ENCODE results near the gene RNF4. TPM values are rescaled to one million over a fixed set of nuclear protein-coding genes. Genes with fewer than 3 reads are reported as not detected.
"Not testable (repeated sequence)": the region's sequence is repeated elsewhere in the genome, so short reads cannot be mapped to it uniquely, and the experiment has no call there.

RNF4 gene
- total and polyA plus RNA-seq, 7 donors: 18.1 to 50.2 (median 30.7) TPM

GRCh38 chr4:2465032-2465431 lies 3.9 kb upstream of the RNF4 start:
- intact Hi-C loops (cut with DNase I): loop anchor here (5.0 to 10.0 kb wide), 2 partner anchors 70 to 72 kb away; partner anchors contain the start of gene FAM193A (in 2 of the 2)
- TF ChIP-seq, protein P1, sequence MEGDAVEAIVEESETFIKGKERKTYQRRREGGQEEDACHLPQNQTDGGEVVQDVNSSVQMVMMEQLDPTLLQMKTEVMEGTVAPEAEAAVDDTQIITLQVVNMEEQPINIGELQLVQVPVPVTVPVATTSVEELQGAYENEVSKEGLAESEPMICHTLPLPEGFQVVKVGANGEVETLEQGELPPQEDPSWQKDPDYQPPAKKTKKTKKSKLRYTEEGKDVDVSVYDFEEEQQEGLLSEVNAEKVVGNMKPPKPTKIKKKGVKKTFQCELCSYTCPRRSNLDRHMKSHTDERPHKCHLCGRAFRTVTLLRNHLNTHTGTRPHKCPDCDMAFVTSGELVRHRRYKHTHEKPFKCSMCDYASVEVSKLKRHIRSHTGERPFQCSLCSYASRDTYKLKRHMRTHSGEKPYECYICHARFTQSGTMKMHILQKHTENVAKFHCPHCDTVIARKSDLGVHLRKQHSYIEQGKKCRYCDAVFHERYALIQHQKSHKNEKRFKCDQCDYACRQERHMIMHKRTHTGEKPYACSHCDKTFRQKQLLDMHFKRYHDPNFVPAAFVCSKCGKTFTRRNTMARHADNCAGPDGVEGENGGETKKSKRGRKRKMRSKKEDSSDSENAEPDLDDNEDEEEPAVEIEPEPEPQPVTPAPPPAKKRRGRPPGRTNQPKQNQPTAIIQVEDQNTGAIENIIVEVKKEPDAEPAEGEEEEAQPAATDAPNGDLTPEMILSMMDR (IDR thresholded peaks at IDR 0.05): no peak
- no peak for DNase-seq
- no peak overlapping the region for H3K4me3 ChIP-seq
- H3K27ac ChIP-seq: no peak overlapping the region
- no peaks in the 10 kb centered on the region for H3K9me3 ChIP-seq
- no peaks in the 10 kb centered on the region for H3K27me3 ChIP-seq (ENCODE audit: insufficient read depth in 3 of 3, low read length in 2 of 3)
- no peaks in the 10 kb centered on the region for H3K36me3 ChIP-seq (ENCODE audit: insufficient read depth in 1 of 2, low read depth in 1 of 2)
- no peak for ATAC-seq
- whole genome bisulfite sequencing, 3 donors: 78 to 87% (median 86%) methylated on average over 6 of the region's 6 CpGs
- peaks cover 13% of the 10 kb centered on the region for H3K4me1 ChIP-seq

GRCh38 chr4:2465544-2465943 lies 3.4 kb upstream of the RNF4 start:
- H3K4me1 ChIP-seq: peaks cover 18% of the 10 kb centered on the region
- intact Hi-C loops (cut with DNase I): loop anchor here (5.0 to 10.0 kb wide), 2 partner anchors 69 to 72 kb away; partner anchors contain the start of gene FAM193A (in 2 of the 2)
- not testable (repeated sequence) for H3K4me3 ChIP-seq; H3K27me3 ChIP-seq (ENCODE audit: insufficient read depth in 3 of 3, low read length in 2 of 3); ATAC-seq; H3K27ac ChIP-seq; H3K9me3 ChIP-seq; H3K36me3 ChIP-seq (ENCODE audit: insufficient read depth in 1 of 2, low read depth in 1 of 2); DNase-seq

- peak overlapping the region; percentile 95 for H3K4me3 ChIP-seq
- H3K36me3 ChIP-seq (ENCODE audit: insufficient read depth in 1 of 2, low read depth in 1 of 2): peaks cover 5 to 19% of the 10 kb centered on the region in 2 donors
- TF ChIP-seq, protein P1 (IDR thresholded peaks at IDR 0.05): no peak
- peak overlapping the region; percentile 95 for H3K27ac ChIP-seq
- no peaks in the 10 kb centered on the region for H3K9me3 ChIP-seq
- 0 to 1% (median 0%) methylated on average over 74 to 78 of the region's 78 CpGs for WGBS, 3 donors
- H3K27me3 ChIP-seq (ENCODE audit: insufficient read depth in 3 of 3, low read length in 2 of 3): no peaks in the 10 kb centered on the region
- ATAC-seq (peak; percentile 46 to 63 (median 48)), DNase-seq (peak; percentile 43 to 68)
- intact Hi-C loops (cut with DNase I): loop anchor here (5.0 to 10.0 kb wide), 2 partner anchors 65 to 68 kb away; partner anchors contain the start of gene FAM193A (in 2 of the 2)
- H3K4me1 ChIP-seq: peaks cover 28% of the 10 kb centered on the region
These were observed 482 bp downstream of the RNF4 start for GRCh38 chr4:2469192-2469984.

DNA sequence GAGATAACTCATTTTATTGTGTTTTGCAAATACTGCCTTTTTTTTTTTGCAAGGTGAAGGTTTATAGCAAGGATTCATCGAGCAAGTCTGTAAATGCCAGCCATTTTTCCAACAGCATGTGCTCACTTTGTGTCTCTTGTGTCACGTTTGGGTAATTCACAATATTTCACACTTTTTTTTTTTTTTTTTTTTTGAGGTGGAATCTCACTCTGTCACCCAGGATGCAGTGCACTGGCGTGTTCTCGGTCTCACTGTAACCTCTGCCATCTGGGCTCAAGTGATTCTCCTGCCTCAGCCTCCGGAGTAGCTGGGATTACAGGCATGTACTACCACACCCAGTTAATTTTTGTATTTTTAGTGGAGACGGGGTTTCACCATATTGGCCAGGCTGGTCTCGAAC lies 1.9 kb downstream of the RNF4 start:
- no peak for DNase-seq
- H3K27ac ChIP-seq: no peak overlapping the region
- 82 to 87% (median 85%) methylated on average over 7 of the region's 7 CpGs for WGBS, 3 donors

GRCh38 chr4:2472187-2472586 lies 3.3 kb downstream of the RNF4 start:
- peaks cover 5 to 19% of the 10 kb centered on the region in 2 donors for H3K36me3 ChIP-seq (ENCODE audit: insufficient read depth in 1 of 2, low read depth in 1 of 2)

More for the DNA sequence above, 1.9 kb downstream of the RNF4 start:
- TF ChIP-seq, protein P1 (IDR thresholded peaks at IDR 0.05): no peak
- H3K4me1 ChIP-seq: peaks cover 33% of the 10 kb centered on the region
- H3K27me3 ChIP-seq (ENCODE audit: insufficient read depth in 3 of 3, low read length in 2 of 3): no peaks in the 10 kb centered on the region
- H3K36me3 ChIP-seq (ENCODE audit: insufficient read depth in 1 of 2, low read depth in 1 of 2): peaks cover 5 to 19% of the 10 kb centered on the region in 2 donors
- intact Hi-C loops (cut with DNase I): no loop called here
- H3K4me3 ChIP-seq: peak overlapping the region; percentile 95
- H3K9me3 ChIP-seq: no peaks in the 10 kb centered on the region
- no peak for ATAC-seq

More at GRCh38 chr4:2472187-2472586, 3.3 kb downstream of the RNF4 start:
- Histone ChIP-seq H3K27ac (no peak overlapping the region), H3K4me3 (no peak overlapping the region), H3K9me3 (no peaks in the 10 kb centered on the region), H3K4me1 (peaks cover 32% of the 10 kb centered on the region), H3K27me3 (ENCODE audit: insufficient read depth in 3 of 3, low read length in 2 of 3) (no peaks in the 10 kb centered on the region)
- 95 to 98% (median 97%) methylated on average over 4 of the region's 4 CpGs for WGBS, 3 donors
- DNase-seq (no peak), ATAC-seq (no peak)
- TF ChIP-seq, protein P1 (IDR thresholded peaks at IDR 0.05): no peak
- intact Hi-C loops (cut with DNase I): no loop called here

All from psoas muscle (tissue), 8 donors.